HG03469 (cell line): Measurements from ENCODE around the gene RHNO1.

Experiments used
- ATAC-seq: cut with Tn5 transposase; IDR thresholded peaks from one replicate; pipeline ENCODE4 v1.9.1; 2021; ENCODE audit warnings: mild to moderate bottlenecking, moderate library complexity, moderate number of reproducible peaks; ENCODE audit not compliant: unreplicated experiment

RHNO1 gene

DNA sequence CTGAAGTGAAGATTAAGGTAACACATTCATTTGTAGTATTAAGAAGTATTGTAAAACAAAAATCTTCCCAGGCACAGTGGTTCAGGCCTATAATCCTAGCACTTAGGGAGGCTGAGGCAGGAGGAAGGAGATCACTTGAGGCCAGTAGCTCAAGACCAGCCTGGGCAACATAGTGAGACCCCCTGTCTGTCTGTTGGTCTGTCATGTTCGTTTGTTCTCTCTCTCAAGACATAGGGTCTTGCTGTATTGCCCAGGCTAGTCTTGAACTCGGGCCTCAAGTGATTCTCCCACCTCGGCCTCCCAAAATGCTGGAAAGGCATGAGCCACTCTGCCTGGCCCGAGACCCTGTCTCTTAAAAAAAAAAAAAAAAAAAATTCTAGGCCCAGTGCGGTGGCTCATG, 20.4 kb downstream of the RHNO1 start:
- no peak for ATAC-seq

GRCh38 chr12:2900642-2901041, 23.6 kb downstream of the RHNO1 start:
- no peak for ATAC-seq

DNA sequence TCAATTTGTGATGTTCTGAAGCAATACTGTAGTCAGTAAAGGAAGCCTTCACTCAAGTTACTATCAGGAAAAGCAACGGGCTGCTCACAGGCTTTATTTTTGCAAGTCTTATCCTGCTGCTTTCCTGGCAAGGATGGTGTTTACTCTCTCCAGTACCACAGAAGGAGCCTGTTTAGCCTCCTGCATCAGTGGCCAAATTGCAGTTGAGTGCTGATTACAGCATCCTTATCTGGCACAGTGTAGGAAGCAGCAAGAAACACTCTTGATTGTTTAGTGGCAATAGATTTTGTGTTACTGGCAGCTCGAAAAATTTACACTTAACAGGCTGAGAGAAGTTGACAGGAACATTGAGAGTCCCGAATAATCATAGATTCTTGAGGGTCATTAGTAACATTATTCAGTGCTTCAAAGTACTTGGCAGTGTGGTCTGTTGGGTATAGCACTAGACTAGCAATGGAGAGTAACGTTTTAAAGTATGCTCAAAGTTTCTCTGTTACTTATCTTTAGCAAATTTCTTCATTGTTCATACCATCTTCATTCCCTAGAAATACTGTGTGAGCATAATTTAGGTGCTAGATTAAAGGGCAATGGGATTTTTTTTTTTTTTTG, 25.4 kb downstream of the RHNO1 start:
- ATAC-seq, result no peak

- no peak for ATAC-seq
Observed at GRCh38 chr12:2904260-2904659, 27.2 kb downstream of the RHNO1 start.

- ATAC-seq, result no peak
Observed at GRCh38 chr12:2912216-2912575, 35.2 kb downstream of the RHNO1 start.

DNA sequence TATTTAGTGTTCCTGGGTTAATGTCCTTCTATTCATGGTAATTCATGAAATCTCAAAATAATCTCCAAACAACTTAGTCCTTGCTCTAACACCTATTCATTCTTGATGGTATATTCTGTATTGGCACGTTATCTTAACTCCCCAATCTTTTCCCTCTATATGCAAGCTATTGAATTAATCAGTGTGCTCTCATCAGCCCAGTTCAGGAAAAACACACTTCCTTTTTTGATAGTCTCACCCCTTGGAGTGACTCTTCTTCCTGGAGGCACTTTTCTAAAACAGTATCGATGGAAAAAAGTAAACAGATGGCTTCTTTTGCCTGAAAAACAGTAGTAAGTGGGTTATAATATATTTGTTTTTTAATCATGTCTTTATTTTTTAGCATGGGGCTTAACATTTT, 42.2 kb downstream of the RHNO1 start:
- no peak for ATAC-seq

DNA sequence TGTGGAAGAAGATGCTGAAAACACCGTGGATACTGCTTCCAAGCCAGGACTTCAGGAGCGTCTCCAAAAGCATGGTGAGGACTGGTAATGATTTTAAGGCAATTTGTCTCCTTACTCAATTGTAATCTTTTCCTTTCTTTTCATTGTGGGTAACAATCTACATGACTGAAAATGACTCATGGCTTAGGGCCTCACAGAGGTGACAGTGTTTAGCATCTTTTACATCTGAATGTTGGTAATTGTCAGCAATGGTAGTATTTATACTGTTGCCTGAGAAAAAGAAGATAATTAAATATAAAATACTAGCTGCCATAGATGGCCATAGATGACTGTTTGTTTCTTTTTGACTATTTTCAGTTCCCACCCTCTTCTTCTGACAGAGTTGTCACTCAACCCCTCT, 45.3 kb downstream of the RHNO1 start:
- no peak for ATAC-seq

GRCh38 chr12:2923057-2923456, 46.0 kb downstream of the RHNO1 start:
- no peak for ATAC-seq

- ATAC-seq, result no peak
Observed at GRCh38 chr12:2924019-2924418, 47.0 kb downstream of the RHNO1 start.

GRCh38 chr12:2925322-2925995, 48.4 kb downstream of the RHNO1 start:
- ATAC-seq, result no peak

GRCh38 chr12:2930865-2931264, 53.8 kb downstream of the RHNO1 start:
- ATAC-seq, result no peak

- no peak for ATAC-seq
Observed at GRCh38 chr12:2933586-2933985, 56.6 kb downstream of the RHNO1 start.

DNA sequence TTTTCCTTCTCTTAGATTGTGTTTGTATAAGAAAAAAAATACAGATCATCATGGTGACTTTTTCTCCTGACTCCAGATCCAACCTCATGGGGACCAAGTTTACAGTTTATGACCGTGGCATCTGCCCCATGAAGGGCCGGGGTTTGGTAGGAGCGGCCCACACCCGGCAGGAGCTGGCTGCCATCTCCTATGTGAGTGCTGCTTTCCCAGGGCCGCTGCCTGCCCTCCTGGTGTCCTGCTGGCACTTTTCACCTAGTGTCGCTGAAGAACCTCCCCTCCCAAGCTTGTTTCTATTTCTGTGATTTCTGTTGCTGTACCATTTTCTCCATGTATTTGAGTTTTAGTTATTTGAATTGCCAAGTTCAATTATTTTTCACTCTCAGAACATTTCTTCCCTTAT, 57.3 kb downstream of the RHNO1 start:
- no peak for ATAC-seq

DNA sequence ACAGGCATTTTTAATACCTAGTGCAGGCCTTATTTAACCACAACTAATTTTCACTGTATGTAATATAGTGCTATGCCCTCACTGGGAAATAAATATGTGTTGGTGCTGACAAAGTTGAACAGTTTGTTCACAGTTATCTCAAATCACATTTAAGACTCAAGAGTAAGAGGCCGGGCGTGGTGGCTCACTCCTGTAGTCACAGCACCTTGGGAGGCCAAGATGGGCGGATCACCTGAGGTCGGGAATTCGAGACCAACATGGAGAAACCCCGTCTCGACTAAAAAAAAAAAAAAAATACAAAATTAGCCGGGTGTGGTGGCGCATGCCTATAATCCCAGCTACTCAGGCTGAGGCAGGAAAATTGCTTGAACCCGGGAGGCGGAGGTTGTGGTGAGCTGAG, 59.3 kb downstream of the RHNO1 start:
- ATAC-seq, result no peak

- ATAC-seq, result no peak
Observed at GRCh38 chr12:2937500-2937899, 60.5 kb downstream of the RHNO1 start.
